GM19468 (cell line): ENCODE data around the gene HDLBP.

Source experiments
- ATAC-seq: cut with Tn5 transposase; IDR thresholded peaks from one replicate; pipeline ENCODE4 v1.9.1; 2021; ENCODE audit warnings: mild to moderate bottlenecking, moderate library complexity, moderate number of reproducible peaks; ENCODE audit not compliant: unreplicated experiment; ENCODE audit errors: extremely low read depth

The HDLBP gene

DNA sequence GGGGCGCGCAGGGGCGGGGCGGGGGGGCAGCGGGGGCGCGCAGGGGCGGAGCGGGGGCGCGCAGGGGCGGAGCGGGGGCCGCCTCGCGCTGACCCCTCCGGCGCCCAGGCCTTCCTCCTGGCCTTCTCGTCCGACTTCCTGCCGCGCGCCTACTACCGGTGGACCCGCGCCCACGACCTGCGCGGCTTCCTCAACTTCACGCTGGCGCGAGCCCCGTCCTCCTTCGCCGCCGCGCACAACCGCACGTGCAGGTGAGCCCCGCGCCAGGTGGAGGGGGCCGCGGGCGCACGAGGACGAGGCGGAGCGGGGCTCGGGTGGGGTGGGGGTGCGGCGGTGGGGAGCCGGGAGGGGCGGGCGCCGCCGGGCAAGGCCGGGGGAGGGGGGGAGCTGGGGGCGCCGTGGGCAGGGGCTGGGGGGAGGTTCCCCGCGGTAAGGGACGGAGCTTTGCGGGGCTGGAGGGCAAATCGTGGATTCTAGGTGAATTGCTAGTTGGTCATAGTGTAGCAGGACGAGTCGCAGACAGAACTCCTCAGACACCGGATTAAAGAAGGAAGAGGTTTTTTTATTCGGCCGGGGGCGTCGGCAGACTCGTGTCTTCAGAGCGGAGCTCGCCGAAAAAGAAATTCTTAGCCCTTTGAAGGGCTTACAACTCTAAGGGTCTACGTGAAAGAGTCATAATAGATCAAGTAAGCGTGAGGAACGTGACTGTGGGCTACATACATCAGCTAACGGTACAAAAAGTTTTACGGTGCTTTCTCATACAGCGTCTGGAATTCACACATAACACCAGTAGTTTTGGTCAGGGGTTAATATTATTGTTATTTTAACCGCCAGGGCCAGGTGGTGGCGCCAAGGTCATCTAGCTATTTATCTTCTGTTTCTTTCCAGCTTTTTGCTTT is 97.1 kb downstream of the HDLBP start:
- no peak for ATAC-seq

DNA sequence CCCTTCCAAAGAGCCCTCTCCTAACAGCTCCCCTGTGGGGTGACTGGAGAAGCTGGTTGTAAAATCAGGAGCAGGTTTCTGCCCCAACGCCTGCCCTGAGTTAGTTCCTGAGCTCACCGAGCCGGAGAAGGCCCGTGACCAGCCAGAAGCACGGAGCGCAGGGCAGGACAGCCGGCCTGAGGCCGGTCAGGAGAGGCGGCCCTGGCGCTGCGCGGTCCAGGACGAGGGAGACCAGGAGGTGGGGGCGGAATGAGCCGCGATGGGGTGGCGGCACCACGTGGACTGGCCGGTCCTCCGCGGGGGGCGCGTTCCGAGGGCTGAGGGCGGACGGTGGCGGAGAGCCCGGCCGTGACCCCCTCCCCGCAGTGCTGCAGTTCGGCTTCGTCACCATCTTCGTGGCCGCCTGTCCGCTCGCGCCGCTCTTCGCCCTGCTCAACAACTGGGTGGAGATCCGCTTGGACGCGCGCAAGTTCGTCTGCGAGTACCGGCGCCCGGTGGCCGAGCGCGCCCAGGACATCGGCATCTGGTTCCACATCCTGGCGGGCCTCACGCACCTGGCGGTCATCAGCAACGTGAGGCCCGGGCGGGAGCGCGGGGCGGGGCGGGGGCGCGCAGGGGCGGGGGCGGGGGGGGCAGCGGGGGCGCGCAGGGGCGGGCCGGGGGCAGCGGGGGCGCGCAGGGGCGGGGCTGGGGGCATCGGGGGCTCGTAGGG is 98.0 kb downstream of the HDLBP start:
- no peak for ATAC-seq

DNA sequence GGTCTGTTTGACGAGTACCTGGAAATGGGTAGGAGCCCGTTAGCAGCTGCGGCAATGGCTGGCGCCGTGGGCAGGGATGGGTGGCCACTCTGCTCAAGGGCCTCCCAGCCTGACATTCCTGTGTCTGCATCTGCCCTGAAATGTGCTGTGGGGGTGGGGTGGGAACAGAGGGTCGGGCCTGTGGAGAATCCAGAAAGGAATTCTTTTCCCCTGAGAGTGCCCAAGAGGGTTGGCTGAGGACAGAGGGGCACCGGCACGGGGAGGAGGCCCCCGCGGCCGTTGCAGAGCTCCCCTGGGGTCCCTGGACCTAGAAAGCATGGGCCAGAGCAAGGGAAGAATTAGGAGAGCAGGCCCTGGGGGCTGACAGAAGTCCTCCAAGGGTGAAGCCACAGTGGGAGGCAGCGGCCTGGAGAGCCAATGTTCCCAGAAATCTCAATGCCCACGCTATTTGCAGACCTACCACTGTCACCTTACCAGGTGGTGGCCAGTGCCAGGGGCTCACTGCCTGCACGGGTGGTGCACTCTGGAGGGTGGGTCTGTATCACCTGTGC is 99.2 kb downstream of the HDLBP start:
- no peak for ATAC-seq

GRCh38 chr2:241215421-241215820 is 100.1 kb downstream of the HDLBP start:
- no peak for ATAC-seq

DNA sequence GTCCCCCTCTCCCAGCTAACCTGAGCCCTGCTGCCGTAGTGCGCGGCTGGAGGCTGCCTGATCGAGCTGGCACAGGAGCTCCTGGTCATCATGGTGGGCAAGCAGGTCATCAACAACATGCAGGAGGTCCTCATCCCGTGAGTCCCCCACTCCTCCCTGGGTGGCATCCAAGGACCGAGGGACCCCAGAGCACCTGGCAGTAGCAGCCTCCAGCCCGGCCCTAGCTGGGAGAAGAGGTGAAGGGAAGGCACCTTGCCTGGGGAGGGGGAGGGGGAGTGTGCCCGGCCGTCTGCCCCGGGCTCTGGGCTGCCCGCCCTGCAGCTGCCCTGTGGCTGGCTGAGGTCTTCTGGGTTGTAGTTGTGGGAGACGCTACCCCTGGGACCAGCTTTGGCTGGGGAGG is 100.7 kb downstream of the HDLBP start:
- ATAC-seq: no peak

DNA sequence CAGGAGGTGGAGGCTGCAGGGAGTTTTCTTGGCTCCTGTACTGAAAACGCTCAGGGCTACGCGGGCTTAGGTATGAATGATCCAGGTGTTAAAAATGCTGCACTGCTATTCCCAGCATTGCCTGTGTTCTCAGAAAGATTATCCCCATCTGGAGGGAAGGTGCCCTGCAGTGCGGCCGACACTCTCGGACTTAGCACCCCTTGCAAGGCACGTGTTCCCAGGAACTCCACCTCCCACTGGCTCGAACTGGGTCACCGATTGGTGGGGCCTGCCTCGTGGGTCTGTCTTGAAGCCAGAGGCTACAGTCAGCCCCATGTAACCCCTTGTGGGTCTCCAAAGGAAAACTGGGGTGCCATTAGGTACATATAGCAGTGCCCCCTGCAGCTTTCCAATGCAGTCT is 101.3 kb downstream of the HDLBP start:
- ATAC-seq: no peak

GRCh38 chr2:241213567-241213966 is 101.9 kb downstream of the HDLBP start:
- no peak for ATAC-seq

DNA sequence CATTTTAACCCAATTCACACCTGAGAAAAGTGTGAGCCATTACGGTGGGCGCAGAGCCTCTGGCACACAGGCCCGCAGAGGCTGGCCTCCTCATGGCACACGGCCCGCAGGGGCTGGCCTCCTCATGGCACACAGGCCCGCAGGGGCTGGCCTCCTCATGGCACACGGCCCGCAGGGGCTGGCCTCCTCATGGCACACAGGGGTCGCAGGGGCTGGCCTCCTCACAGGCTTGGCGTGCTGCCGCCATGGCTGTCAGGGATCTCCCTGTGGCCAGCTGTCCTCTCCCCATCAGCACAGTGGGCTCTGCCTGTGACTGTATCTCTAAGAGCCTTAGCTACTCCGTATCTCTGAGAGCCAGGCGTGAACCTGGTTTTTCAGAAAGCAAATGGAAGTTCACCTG is 102.4 kb downstream of the HDLBP start:
- ATAC-seq: no peak

GRCh38 chr2:241211276-241211675 is 104.2 kb downstream of the HDLBP start:
- no peak for ATAC-seq

DNA sequence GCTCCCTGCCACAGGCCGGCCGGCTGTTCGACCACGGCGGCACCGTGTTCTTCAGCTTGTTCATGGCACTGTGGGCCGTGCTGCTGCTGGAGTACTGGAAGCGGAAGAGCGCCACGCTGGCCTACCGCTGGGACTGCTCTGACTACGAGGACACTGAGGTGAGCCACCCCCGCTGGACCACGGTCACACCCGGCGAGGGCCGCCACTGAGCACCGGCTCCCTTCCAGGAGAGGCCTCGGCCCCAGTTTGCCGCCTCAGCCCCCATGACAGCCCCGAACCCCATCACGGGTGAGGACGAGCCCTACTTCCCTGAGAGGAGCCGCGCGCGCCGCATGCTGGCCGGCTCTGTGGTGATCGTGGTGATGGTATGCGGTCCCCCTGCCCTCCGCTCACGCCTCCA is 106.2 kb downstream of the HDLBP start:
- no peak for ATAC-seq

DNA sequence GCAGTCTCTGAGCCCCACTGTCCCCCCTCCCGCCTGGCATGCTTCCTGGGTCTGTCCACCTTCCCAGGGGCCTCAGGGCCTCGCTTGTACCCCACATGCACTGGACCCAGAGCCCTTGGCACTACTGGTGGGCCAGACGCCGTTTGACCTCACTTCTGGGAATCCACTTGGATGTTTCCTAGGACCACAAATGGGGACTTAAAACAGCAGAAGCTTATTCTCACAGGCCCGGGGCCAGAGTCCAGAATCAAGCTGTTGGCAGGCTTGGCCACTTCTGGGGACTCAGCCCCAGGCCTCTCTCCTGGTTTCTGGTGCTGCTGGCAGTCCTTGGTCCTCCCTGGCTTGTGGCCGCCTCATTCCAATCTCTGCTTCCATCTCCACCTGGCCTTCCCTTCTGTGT is 107.4 kb downstream of the HDLBP start:
- ATAC-seq: no peak

DNA sequence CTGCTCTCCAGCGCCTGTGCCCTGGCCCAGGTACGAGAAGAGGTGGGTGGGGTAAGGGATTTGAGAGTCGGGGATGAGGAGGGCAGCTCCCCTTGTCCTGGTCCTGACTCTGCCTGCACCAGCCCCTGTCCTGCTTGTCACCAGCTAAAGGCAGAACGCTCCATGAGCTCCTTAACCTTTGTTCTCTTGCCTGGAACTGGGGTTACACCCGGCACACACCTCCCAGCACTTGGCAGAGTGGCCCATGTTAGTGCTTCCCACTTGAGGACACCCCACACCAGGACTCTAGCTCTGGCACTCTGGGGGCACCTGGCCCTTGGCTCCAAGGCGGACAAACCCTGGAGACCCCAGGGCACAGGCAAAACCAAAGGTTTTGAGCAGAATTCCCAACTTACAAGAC is 107.8 kb downstream of the HDLBP start:
- no peak for ATAC-seq

GRCh38 chr2:241207151-241207550 is 108.3 kb downstream of the HDLBP start:
- no peak for ATAC-seq

DNA sequence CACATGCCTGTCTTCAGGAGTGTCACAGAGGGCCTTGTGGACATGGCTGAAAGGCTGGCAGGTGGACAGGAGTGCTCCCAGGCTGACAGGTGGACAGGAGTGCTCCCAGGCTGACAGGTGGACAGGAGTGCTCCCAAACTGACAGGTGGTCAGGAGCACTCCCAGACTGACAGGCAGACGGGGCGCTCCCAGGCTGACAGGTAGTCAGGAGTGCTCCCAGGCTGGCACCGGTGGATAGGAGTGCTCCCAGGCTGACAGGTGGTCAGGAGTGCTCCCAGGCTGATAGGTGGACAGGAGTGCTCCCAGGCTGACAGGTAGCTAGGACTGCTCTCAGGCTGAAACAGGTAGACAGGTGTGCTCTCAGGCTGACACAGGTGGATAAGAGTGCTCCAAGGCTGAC is 110.4 kb downstream of the HDLBP start:
- no peak for ATAC-seq

DNA sequence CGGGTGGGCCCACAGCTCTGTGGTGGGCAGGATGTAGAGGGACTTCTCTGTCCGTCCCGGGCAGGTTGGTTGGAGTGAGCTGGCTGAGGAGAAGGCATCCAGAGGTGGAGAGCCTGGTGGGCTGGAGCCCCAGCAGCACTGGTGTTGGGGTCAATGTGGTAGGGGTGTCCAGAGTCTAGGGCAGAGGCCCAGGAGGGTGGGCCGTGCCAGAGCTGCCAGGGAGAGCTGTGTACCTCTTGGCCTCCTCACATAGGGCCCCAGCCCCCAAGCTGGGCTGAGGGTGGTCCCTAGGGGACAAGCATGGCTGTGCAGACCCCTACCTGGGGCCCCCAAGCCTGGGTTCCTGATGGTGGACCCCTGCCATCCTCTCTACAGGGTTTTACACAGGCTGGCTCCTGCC is 111.0 kb downstream of the HDLBP start:
- no peak for ATAC-seq

GRCh38 chr2:241204010-241204384 is 111.5 kb downstream of the HDLBP start:
- no peak for ATAC-seq

- ATAC-seq: no peak
Observed at GRCh38 chr2:241203218-241204009, 112.1 kb downstream of the HDLBP start.

GRCh38 chr2:241202681-241203080 is 112.8 kb downstream of the HDLBP start:
- no peak for ATAC-seq

DNA sequence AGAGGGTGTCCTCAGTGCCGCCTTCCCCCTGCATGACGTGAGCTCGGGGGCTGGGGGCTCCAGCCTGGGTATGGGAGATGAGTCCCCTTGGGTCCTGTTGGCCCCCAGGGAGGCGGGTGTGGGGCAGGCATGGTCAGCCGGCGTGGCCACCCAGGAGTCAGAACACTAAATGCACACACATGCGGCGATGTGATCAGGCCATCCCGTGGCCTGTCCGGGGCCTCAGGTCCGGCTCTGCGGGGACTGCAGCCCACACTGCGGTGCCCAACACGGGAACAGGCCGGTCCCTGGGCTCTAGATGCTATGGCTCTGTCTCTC is 113.2 kb downstream of the HDLBP start:
- ATAC-seq: no peak

DNA sequence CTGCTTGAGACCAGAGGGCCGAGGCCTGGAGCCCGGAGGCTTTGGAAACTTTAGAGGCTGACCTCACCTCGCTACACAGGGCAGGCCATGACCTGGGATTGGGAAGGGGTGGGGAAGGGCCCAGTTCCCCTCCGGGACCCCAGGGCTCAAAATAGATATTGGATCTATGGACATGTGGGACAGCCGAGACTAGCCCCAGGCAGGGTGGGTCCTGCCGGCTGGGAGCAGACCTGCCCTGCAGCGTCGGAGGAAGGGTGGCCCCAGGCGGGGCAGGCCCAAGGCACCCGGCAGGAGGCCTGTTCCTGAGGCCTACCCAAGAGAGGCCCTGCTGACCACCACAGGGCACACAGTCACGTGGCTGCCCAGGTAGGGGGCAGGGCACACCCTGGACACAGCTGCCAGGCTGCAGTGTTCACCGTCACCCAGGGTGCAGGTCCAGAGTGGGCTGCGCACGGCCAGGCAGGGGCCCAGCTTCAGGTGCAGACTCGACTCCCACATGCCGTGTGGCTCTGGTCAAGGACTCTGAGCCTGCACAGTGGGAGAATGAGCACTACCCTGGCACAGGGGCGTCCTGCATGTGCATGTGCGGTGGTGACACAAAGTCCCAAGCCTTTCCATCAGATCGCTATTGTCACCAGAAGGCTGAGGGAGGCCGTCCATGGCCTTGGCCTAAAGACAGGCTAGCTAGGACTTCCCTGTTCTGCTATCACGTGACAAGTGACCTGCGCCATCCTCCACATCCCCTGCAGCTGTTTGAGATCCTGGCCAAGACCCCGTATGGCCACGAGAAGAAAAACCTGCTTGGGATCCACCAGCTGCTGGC is 113.8 kb downstream of the HDLBP start:
- ATAC-seq: no peak
